ENCODE results near the gene OXTR.

DNA sequence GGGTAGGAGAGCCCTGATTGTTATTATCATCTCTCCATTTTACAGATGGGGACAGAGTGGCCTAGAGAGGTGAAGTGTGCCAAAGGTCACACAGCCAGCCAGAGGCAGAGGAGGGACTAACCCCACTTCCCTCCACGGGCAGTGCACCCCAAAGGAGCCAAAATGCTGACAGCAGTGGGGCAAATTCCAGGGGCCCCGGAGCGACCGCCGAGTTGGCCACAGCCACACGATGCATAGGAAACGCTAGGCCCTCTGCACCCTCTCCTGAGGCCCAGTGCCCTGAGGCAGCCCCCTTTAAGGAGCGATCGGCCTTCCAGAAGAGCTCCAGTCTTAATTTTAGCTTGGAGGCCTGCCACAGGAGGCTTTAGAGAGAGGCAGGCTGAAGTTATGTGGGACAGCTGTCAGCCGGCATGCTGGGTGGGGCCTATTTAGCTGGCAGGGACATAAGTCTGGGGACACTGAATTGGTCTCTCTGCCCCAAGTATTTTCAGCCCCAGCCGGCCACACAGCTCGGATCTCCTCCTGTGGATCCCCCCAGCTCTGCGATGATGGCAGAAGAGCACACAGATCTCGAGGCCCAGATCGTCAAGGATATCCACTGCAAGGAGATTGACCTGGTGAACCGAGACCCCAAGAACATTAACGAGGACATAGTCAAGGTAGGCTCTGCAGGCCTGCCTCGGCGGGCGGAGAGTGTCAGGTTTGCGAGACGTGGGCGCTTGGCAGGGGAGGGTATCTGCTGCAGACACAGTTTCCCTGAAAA lies 35.9 kb downstream of the OXTR start, which contains the start of gene CAV3:
- TF ChIP-seq, protein P1, sequence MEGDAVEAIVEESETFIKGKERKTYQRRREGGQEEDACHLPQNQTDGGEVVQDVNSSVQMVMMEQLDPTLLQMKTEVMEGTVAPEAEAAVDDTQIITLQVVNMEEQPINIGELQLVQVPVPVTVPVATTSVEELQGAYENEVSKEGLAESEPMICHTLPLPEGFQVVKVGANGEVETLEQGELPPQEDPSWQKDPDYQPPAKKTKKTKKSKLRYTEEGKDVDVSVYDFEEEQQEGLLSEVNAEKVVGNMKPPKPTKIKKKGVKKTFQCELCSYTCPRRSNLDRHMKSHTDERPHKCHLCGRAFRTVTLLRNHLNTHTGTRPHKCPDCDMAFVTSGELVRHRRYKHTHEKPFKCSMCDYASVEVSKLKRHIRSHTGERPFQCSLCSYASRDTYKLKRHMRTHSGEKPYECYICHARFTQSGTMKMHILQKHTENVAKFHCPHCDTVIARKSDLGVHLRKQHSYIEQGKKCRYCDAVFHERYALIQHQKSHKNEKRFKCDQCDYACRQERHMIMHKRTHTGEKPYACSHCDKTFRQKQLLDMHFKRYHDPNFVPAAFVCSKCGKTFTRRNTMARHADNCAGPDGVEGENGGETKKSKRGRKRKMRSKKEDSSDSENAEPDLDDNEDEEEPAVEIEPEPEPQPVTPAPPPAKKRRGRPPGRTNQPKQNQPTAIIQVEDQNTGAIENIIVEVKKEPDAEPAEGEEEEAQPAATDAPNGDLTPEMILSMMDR (conservative IDR thresholded peaks at IDR 0.05; ENCODE audit: low read depth, low read length): no peak
- TF ChIP-seq POLR2A (IDR thresholded peaks at IDR 0.05; ENCODE audit: low read depth, low read length) (no peak), MXI1 (IDR thresholded peaks at IDR 0.05; ENCODE audit: borderline replicate concordance, low read depth, low read length) (no peak), CEBPB (IDR thresholded peaks at IDR 0.05; ENCODE audit: low read depth, low read length) (no peak), RCOR1 (IDR thresholded peaks at IDR 0.05; ENCODE audit: insufficient replicate concordance, low read length) (no peak), RFX5 (IDR thresholded peaks at IDR 0.05; ENCODE audit: low read depth, low read length) (no peak), NFE2L2 (IDR thresholded peaks at IDR 0.05; ENCODE audit: low read depth, low read length) (no peak), MAZ (IDR thresholded peaks at IDR 0.05; ENCODE audit: borderline replicate concordance, low read depth, low read length) (no peak), BHLHE40 (IDR thresholded peaks at IDR 0.05; ENCODE audit: low read depth, low read length) (no peak), MAFK (IDR thresholded peaks at IDR 0.05; ENCODE audit: low read depth, low read length) (no peak), RAD21 (IDR thresholded peaks at IDR 0.05; ENCODE audit: low read length) (no peak), SMC3 (IDR thresholded peaks at IDR 0.05; ENCODE audit: low read depth, low read length) (no peak)
- TF ChIP-seq, protein P2, sequence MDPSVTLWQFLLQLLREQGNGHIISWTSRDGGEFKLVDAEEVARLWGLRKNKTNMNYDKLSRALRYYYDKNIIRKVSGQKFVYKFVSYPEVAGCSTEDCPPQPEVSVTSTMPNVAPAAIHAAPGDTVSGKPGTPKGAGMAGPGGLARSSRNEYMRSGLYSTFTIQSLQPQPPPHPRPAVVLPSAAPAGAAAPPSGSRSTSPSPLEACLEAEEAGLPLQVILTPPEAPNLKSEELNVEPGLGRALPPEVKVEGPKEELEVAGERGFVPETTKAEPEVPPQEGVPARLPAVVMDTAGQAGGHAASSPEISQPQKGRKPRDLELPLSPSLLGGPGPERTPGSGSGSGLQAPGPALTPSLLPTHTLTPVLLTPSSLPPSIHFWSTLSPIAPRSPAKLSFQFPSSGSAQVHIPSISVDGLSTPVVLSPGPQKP (IDR thresholded peaks at IDR 0.05; ENCODE audit: borderline replicate concordance, low read depth, low read length): no peak
- TF ChIP-seq, protein P3, sequence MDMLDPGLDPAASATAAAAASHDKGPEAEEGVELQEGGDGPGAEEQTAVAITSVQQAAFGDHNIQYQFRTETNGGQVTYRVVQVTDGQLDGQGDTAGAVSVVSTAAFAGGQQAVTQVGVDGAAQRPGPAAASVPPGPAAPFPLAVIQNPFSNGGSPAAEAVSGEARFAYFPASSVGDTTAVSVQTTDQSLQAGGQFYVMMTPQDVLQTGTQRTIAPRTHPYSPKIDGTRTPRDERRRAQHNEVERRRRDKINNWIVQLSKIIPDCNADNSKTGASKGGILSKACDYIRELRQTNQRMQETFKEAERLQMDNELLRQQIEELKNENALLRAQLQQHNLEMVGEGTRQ (IDR thresholded peaks at IDR 0.05; ENCODE audit: low read depth, low read length): no peak

Measured in IMR-90 (cell line).